ENCODE data around the gene OR56B4.
"Not testable (repeated sequence)": the region's sequence is repeated elsewhere in the genome, so short reads cannot be mapped to it uniquely, and the experiment has no call there.

The OR56B4 gene, protein sequence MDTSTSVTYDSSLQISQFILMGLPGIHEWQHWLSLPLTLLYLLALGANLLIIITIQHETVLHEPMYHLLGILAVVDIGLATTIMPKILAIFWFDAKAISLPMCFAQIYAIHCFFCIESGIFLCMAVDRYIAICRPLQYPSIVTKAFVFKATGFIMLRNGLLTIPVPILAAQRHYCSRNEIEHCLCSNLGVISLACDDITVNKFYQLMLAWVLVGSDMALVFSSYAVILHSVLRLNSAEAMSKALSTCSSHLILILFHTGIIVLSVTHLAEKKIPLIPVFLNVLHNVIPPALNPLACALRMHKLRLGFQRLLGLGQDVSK

DNA sequence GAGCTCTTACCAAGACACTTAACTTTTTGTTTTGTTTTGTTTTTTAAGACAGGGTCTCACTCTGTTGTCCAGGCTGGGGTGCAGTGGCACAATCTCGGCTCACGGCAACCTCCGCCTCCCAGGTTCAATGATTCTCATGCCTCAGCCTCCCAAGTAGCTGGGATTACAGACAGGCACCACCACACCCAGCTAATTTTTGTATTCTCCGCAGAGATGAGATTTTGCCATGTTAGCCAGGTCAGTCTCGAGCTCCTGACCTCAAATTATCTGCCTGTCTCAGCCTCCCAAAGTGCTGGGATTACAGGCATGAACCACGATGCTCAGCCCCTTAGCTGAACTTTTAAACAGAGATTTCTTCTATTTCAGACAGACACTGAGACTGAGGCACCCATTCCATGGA is at the start of gene OR56B4:
OR56B4 (plus strand) TSS at position 301 of the 400 bp plus-strand sequence; CDS start at position 396, 95 bp downstream.
- DNase-seq, result not testable (repeated sequence)

DNA sequence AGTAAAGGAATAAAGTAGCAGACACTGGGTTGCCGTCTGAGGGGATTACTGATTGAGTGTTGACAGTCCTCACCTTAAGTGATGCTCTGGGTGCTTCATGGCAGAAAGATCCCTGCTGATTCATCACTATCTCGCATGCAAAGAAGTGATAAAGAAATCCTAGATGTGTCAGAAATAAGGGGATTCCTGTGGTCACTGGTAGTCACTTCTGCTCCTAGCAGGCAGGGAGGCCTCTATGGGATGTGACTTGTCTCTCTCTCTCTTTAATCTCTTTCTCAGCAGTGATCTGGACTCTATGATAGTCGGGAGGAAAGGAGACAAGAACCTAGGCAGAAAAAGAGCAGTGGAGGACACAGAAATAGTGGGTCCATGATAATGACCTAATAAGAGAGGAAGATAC is 46.0 kb upstream of the OR56B4 start:
- no peak for DNase-seq

DNA sequence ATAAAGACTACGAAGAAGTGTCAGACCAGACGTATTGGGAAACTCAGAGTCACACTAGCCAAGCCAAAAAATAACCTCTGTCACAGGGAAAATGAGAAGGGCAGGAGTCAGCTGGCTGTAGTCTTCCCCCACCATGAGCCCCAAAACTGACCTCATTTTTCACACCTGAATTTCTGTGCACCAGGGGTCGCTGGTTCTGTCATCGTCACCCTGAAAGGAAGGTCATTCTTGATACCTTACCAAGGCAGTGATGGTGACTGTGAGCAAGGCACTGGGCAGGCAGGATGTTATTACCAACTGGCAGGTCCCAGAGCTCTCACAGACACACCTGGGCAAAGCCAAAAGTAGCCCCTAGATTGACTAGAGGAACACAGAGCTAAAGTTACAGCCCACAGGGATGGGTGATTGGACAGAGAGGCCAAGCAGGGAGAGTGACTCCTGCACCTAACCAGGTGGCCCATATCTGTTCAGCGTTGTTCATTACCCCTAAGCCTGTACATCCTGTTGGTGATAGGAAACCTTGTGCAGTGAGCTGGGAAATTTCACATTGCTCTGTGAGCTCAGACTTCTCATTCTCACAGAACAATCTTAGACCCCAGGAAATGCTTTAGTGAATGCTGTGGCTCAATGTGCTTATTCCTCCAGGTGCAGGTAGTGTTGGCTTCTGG is 44.7 kb upstream of the OR56B4 start:
- no peak for DNase-seq

DNA sequence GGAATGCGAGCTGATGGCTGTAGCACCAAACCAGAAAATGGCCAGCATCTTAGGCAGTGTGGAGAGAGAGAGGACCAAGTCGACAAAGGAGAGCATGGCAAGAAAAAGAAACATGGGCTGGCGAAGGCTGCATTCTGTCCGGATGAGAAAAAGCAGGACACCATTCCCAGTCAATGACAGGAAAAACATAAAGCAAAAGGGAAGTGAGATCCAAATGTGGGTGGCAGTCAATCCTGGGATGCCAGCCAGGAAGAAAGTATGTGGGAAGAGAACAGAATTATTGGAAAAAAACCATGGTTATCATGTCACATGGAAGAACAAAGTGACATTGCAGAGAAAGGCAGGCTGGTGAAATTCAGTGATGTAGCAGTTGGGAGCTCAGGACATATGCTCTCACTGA is 40.0 kb upstream of the OR56B4 start:
- DNase-seq, result no peak

DNA sequence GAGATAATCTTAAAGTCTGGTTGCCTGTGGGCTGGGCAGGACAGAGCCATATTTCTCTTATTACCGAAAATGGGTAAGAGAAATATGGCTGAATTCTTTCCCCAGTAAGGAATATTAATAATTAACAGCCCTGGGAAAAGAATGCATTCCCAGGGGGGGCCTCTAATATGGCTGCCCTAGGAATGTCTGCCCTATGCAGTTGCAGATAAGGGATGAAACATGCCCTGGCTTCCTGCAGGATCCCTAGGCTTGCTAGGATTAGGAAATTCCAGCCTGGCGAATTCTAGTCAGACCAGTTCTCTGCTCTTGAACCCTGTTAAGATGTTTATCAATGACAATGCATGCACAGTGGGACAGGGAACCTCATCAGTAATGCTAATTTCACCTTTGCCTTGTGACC is 31.0 kb upstream of the OR56B4 start:
- DNase-seq, result not testable (repeated sequence)

DNA sequence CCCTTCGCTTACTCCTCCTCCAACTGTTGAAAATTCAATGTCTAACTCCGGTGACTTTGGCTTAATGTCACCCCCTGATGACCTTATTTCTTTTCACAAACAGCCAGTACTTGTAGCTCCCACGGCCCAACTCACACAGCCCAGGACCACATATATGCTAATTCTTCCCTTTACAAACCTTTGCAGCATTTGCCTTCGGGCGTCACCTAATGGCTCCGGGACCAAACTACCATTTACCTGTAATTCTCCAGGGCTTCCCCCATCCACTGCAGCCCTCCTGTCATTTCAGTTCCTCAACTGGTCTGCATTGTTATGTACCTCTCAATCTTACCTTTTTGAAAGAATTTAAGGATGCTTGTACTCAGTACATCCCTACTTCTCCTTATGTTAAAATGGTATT is 29.8 kb upstream of the OR56B4 start:
- no peak for DNase-seq

DNA sequence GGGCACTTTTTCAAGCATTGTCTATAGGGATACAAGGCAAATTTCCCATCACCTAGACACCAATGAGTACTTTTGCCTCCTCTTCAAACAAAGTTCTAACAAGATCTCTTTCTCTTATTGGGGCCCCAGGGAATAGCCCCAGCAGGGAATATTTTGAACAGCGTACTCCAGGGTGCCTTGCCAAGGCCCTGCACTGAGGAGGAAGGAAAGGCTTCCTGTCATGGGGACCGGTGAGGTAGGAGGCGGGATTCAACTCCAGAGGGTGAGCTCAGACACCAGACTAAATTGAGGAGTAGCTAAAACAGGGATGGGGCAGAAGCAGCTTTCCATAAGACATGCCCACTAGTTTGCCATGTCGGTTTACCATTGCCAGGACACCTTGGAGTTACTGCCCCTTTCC is 28.0 kb upstream of the OR56B4 start:
- no peak for DNase-seq

DNA sequence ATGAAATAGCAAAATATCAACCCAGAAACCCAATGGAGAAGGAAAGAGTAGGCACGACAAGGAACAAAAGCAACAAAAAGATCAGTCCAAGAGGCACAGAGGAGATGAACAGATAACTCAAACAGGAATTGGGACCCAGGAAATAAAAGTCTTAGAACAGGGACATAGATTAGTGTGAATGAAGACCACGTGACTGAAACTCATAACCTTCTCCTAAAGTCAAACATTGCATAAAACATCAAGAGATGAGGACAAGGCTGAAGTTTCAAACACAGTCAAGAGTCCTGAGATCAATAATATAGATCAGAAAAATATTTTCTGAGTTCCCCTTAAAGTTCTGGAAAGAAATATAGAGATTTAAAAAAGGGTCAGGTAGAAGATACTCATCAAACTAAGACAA is 24.4 kb upstream of the OR56B4 start:
- no peak for DNase-seq

DNA sequence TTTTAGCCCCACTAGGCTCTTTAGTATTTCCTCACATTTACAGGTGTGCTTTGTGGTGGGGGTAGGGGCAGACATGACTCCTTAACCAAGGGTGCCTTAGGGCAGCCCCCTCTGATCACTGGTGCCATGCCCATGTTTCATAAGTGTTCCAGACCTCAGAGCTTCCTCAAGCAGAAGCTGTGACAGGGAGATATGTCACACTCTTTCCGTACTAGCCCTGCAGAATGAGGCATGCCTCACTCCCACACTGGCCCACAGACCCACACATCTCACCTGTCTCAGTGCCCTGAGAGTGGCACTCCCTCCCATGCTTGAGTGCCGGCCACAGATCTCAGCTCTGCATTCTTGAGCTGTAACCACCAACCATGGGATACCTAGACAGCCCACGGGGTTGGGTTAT is 22.9 kb upstream of the OR56B4 start:
- no peak for DNase-seq

DNA sequence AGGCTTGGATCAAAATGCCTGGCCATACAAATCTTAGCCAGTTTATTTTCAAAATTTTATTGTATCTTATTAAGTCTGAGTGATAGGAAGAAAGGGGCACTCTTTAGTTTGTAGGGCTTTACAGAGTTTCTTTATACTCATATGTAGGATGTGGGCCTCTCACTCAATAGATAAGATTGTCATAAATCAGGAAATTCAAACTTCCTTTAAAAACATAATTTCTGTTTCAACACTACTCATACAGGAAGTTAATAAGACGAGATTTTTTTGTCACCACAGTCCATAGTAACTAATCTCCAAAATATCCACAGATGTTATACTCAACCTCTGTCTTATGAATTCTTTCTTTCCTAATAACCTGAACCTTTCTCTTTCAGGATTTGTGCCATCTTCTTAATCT is 13.3 kb upstream of the OR56B4 start:
- no peak for DNase-seq

DNA sequence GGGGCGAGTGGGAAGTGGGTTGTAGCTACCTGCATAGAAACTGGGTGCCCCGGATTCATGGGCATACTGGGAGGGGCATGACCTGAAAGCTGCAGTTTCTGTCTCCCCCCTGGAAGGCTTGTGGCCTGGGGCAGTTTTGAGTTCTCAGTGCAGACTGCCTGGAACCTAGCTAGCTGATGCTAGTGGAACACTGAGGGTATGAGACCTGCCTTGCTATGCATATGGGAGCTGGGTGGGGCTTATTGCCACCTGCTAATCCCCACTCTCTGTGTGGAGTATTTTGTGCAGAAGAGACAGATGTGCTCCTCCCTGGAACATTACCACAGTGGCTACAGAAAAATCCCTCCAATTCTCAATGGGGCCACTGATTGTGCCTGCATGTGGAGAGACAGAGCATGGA is 11.7 kb upstream of the OR56B4 start:
- DNase-seq, result no peak

DNA sequence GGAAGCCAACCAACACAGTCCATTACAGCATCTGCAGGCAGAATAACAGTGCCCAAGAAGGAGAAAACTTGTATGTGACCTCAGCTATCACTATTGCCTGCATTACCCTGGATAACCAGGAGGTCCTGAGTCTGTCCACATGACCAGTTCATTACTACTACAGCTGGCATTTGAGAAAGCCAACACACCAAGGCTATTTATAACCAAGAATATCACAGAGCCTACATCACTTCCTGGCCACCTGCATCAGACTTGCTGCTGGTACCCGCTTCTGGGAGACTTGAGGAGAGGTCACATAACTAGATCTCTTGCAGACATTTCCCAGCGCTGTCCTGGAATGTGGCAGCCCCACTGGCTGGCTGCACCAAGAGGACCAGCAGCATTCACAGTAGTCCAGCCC is 11.1 kb upstream of the OR56B4 start:
- DNase-seq, result no peak

DNA sequence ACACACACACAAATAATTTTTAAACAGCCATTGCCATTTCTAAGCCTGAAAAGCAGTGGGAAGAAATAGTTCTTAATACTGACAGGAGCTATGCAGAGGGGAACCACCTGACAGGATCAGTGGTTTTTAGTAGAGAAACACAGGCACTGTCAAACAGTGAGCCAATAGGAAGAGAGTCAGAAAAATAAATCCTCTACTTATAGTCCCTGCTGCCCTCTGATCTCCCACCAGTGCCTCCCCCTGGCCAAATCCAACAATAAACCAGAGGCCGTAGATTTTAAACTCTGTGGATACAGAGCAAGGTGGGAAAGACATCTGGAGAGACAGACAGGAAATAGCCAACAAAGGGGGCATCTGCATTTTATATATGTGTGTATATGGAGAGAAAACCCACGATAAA is 7.9 kb upstream of the OR56B4 start:
- no peak for DNase-seq

DNA sequence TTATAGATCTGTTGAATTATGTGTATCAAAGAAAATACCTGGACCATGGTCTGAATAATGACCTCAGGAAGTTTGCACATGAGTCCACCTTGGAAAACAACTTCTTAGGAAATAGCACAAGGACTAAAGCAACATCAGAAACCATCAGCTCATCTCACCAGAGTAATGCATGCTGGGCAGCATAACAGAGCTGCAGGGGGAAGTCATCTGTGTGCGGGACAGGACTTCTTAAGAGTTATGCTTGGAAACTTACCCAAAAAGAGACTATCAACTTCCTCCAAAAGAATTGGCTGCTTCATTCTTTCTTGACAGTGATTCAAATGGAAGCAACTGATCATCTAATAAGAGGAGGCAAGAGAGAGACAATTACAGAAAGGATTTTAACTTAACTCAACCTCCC is 2.5 kb downstream of the OR56B4 start:
- no peak for DNase-seq

DNA sequence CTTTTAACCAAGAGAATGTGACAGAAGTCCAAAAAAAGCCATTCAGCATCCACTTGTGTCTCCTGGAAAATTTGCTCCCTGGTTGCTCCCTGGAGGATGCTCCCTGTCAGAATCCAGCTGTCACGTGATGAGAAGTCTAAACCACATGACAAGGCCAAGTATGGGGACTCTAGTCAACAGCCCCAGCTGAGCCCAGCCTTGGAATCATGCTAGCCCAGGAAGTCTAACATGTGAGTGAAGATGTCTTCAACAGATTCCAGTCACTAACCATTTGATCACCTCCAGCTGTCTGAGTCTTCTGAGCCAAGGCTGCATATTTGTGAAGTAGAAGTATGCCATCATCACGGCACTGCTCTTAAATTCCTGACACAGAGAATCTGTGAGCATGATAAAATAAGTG is 4.2 kb downstream of the OR56B4 start:
- DNase-seq, result no peak

DNA sequence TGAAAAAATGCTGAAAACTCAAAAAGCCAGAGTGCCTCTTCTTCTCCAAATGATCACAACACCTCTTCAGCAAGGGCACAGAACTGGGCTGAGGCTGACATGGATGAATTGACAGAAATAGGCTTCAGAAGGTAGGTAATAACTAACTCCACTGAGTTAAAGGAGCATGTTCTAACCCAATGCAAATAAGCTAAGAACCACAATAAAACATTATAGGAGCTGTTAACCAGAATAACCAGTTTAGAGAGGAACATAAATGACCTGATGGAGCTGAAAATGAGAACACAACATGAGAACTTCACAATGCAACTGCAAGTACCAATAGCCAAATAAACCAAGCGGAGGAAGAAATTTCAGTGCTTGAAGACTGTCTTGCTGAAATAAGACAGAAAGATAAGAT is 9.2 kb downstream of the OR56B4 start:
- DNase-seq, result no peak

DNA sequence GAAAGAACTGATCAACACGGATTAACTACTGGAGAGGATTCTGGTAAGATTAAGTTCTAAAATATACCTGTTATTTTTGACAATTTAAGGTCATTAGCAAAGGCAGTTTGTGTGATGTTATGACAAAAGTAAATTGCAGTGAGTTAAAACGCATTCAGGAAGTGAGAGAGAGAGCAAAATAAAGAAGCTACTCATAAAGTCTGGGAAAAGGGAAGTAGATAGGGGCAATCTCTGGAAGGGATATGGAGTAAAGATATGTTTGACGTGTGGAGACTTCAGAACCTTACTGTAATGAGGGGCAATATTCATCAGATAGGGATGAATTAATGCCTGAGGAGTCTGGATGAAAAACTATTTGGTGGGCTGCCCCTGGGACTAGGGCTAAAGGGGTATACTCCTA is 16.8 kb downstream of the OR56B4 start:
- no peak for DNase-seq

DNA sequence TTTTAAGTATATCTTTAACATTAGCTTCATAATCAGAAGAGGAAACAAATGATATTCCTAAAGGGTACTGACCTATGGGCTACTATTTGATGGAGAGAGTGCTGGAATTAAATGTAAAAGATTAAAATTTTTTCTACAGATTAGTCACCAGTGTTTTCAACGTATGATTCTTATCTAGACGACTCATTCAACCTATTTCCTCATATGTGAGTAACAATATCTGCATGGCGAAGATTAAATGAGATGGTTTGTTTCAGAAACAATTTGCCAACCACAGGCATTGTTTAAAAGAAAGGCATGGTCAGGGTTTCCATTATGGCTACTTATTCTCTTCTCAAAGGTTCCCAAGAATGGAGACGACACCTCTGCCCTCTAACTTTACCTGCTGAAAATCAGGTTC is 20.4 kb downstream of the OR56B4 start:
- DNase-seq, result no peak

DNA sequence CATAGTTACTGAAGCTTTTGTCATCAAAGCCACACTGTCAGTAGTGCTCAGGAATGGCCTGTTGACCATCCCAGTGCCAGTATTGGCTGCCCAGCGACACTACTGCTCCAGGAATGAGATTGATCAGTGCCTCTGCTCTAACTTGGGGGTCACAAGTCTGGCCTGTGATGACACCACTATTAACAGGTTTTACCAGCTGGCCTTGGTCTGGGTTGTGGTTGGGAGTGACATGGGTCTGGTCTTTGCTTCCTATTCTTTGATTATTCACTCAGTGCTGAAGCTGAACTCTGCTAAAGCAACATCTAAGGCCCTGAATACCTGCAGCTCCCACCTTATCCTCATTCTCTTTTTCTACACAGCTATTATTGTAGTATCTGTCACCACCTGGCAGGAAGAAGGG is 21.5 kb downstream of the OR56B4 start:
- DNase-seq, result no peak

DNA sequence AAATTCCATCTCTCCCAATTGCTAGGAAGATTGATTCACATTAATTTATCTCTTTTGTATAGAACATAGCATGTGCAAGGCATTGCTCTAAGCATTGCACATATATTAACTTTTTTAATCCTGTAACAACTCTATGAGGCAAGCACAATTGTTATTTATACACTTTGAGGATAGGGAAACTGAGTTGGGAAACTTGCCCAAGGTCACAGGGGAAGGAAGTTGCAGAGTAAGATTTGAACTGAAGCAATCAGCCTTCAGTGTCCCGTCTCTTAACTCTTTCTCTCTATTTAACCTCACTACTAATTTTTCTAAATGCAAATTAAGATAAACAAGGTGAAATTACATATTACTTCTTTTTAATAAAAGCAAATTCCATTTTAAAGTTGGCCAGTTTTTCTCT is 22.2 kb downstream of the OR56B4 start:
- DNase-seq, result no peak

DNA sequence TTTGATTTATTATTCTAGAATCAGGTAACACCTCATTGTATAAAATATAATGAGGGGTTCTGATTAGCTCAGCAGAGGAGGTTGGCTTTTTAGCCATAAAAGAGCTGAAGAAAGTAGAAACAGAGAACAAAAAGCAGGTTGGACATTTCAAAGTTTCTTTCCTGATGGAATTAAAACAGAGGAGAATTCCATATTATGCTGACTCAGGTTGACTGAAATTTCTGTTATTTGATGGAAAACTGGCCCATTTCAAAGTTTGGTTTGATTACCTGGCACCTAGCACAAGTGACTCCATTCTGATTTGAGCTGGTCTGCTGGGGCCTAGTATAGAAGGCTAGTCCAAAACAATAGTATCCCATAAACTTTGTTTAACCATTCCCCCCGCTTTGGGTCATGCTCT is 24.9 kb downstream of the OR56B4 start:
- no peak for DNase-seq

DNA sequence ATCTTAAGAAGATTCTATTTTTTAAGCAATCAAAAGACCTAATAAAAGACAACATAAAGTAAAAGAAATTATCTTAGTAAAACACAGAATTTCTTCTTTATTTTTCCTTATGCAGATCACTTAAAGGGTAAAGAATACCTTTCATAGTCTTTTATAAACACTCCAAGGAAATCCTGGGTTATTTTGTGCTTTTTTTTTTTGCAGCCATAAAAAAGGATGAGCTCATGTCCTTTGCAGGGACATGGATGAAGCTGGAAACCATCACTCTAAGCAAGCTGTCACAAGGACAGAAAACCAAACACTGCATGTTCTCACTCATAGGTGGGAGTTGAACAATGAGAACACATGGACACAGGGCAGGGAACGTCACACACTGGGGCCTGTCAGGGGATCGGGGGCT is 28.5 kb downstream of the OR56B4 start:
- DNase-seq, result not testable (repeated sequence)

DNA sequence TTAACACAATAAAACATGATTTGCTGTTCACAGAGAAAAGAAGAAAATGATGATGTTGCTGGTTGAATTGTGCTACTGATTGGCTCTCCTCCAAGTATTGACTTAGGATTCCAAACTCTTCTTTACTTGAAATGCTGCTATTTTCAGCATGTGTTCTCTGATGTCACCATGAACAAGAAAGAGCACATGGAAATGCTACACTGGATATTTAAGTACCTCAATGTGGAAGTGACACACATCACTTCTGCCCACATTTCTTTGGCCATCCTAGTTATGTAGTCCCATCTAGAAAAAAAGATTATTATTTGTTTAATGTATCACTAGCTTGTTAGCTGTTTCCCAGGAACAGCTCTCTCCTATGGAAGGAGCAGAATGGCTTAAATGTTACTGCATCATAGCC is 35.5 kb downstream of the OR56B4 start:
- DNase-seq, result no peak

DNA sequence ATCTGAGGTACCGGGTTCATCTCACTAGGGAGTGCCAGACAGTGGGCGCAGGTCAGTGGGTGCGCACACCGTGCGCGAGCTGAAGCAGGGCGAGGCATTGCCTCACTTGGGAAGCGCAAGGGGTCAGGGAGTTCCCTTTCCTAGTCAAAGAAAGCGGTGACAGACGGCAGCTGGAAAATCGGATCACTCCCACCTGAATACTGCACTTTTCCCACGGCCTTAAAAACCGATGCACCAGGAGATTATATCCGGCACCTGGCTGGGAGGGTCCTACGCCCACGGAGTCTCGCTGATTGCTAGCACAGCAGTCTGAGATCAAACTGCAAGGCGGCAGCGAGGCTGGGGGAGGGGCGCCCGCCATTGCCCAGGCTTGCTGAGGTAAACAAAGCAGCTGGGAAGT is 36.3 kb downstream of the OR56B4 start:
- DNase-seq, result peak; percentile 26

DNA sequence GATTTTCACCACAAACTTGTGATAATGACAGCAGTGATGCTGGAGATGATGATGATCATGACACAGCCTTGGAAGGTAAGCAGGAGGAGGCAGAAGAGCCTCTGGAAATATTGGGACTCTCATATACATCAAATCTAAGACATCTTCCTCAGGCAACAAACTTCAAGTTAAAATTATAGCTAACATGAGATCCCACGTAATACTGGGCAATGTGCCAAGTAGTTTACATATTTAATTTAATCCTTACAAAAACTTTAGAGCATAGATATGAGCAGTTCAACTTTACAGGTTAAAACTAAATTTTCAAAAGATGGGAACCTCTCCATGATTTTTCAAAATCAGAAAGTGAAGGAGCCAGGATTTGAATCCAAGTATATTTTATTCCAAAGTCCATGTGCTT is 43.6 kb downstream of the OR56B4 start:
- DNase-seq, result no peak

All from NCI-H2227 treated with DMSO at 0.1 percent for 48 hours (cell line).